Panc1 (cell line): ENCODE results near the gene PPFIA1. TPM values are rescaled to one million over a fixed set of nuclear protein-coding genes. Genes with fewer than 3 reads are reported as not detected.

Experiments
- ATAC-seq: fragments of 200-7000 bp; cut with Tn5 transposase; 2 replicates; pipeline ENCODE4 v1.9.1; 2020; ENCODE audit warnings: mild to moderate bottlenecking, moderate library complexity
- BruUV-seq: library from RNA; stranded (reverse); fragments of 400-500 nt; replicated peaks from 2 replicates; lab custom pipeline; 2021; lab: Mats Ljungman, UMichigan
- CTCF ChIA-PET: fragments of 300-600 bp; sonication (Branson Sonifier 250); formaldehyde crosslinking; loops from one replicate; lab custom pipeline; 2022; ENCODE audit warnings: antibody characterized with exemption; lab: Charles Lee
- POLR2A ChIA-PET: fragments of 300-600 bp; sonication (Branson Sonifier 250); formaldehyde crosslinking; loops from one replicate; lab custom pipeline; 2022; ENCODE audit warnings: antibody characterized with exemption; lab: Charles Lee
- DNase-seq: peaks from one replicate; pipeline ENCODE4 v3.0.0-alpha.2; 2010; ENCODE audit warnings: low read depth, low spot score
- H3K27ac ChIP-seq: 2 replicates; pipeline ENCODE4 v1.5.1; 2011; ENCODE audit warnings: mild to moderate bottlenecking, low read length, inconsistent platforms
- H3K27me3 ChIP-seq: fragments of 200-500 bp; sonication (Bioruptor generic); 2 replicates; pipeline ENCODE4 v1.6.0; 2014; ENCODE audit warnings: low read length, inconsistent platforms; ENCODE audit not compliant: control insufficient read depth, insufficient read depth
- H3K36me3 ChIP-seq: fragments of 200-500 bp; sonication (Bioruptor generic); 2 replicates; pipeline ENCODE4 v1.5.1; 2014; ENCODE audit warnings: inconsistent platforms, mild to moderate bottlenecking, low read length, moderate library complexity; ENCODE audit not compliant: control insufficient read depth, insufficient read depth
- H3K4me1 ChIP-seq: 2 replicates; pipeline ENCODE4 v1.5.1; 2011; ENCODE audit warnings: inconsistent platforms, mild to moderate bottlenecking, low read length, moderate library complexity; ENCODE audit not compliant: control insufficient read depth, insufficient read depth
- H3K4me3 ChIP-seq, 2 experiments: 2 replicates each; pipeline ENCODE4 v1.5.1; 2011 to 2012; ENCODE audit warnings: low read depth in 2 of 2, low read length in 2 of 2, mild to moderate bottlenecking in 2 of 2, inconsistent platforms in 1 of 2, moderate library complexity in 1 of 2
- H3K9me3 ChIP-seq: fragments of 200-500 bp; sonication (Bioruptor generic); 2 replicates; pipeline ENCODE4 v1.5.1; 2014; ENCODE audit warnings: low read depth, mild to moderate bottlenecking, inconsistent platforms, low read length, moderate library complexity; ENCODE audit not compliant: control insufficient read depth, insufficient read depth
- POLR2AphosphoS5 ChIP-seq: IDR thresholded peaks from 2 replicates; pipeline ENCODE4 v1.6.1; 2012; ENCODE audit warnings: mild to moderate bottlenecking, low read depth, low read length, moderate library complexity
- SIN3A ChIP-seq: IDR thresholded peaks from 2 replicates; pipeline ENCODE4 v1.6.1; 2012; ENCODE audit warnings: low read depth, mild to moderate bottlenecking, low read length, moderate library complexity, borderline replicate concordance; ENCODE audit not compliant: insufficient read depth
- TCF7L2 ChIP-seq: IDR thresholded peaks from 2 replicates; pipeline ENCODE4 v1.6.1; 2011; ENCODE audit warnings: mild to moderate bottlenecking, low read depth, low read length, inconsistent platforms
- in situ Hi-C: cut with HindIII; loops from 2 replicates; pipeline ENCODE4 v1.10.0; 2016; ENCODE audit warnings: low sequenced_read_pairs, low pct_unique_long_range_greater_than_20kb
- intact Hi-C: fragments of 100-400 bp; cut with micrococcal nuclease; formaldehyde crosslinking; loops from one replicate; pipeline ENCODE4 v1.10.0; 2022; ENCODE audit not compliant: unreplicated experiment
- total RNA-seq: library from RNA; stranded (reverse); gene quantifications from one replicate; pipeline ENCODE4 v1.2.1, GENCODE V29; 2021; ENCODE audit not compliant: unreplicated experiment
- TF ChIP-seq, protein P1 (sequence below): fragments of 450-650 bp; IDR thresholded peaks from 2 replicates; pipeline ENCODE4 v1.5.1; 2017; ENCODE audit warnings: mild to moderate bottlenecking
- TF ChIP-seq, protein P2 (sequence below), 2 experiments: IDR thresholded peaks; 2 replicates each; pipeline ENCODE4 v1.6.1; 2011 to 2012; ENCODE audit warnings: low read depth in 2 of 2, control low read depth in 1 of 2, low read length in 1 of 2, mild to moderate bottlenecking in 1 of 2, moderate library complexity in 1 of 2; ENCODE audit not compliant: insufficient read depth in 1 of 2

PPFIA1 gene
- total RNA-seq, 1 experiment from 2014 or later, result 101 TPM

DNA sequence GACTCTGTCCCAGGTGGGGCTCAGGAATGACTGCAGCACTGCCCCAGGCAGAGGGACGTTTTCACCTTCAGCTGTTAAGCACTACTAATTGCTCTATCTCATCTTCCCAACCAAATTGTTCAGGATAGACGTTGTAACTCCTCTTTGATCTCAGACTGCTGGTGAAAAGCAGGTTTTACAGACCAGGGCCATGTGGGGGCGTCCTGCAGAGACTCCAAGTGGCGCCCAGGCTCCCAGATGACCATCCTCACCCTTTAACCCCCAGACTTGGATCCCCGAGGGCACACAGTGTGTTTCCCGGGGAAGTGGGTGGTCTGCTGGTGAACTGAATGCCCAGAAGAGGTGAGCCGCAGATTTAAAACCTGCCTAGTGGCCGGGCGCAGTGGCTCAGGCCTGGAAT is 43.5 kb upstream of the PPFIA1 start:
- no peak overlapping the region for H3K27ac ChIP-seq
- H3K27me3 ChIP-seq, result no peaks in the 10 kb centered on the region
- ATAC-seq (no peak), DNase-seq (no peak)
- POLR2A ChIA-PET, result no interaction called here
- in situ Hi-C loops, result no loop called here
- no peaks in the 10 kb centered on the region for H3K36me3 ChIP-seq
- H3K4me3 ChIP-seq, result no peak overlapping the region
- no peaks in the 10 kb centered on the region for H3K9me3 ChIP-seq
- TF ChIP-seq TCF7L2, result peak; percentile 68
- no peak for TF ChIP-seq SIN3A
- CTCF ChIA-PET, result no interaction called here
- no TSS peak for BruUV-seq
- no peaks in the 10 kb centered on the region; the same call in 1 of the 2 replicates for H3K4me1 ChIP-seq
- intact Hi-C loops, result no loop called here

DNA sequence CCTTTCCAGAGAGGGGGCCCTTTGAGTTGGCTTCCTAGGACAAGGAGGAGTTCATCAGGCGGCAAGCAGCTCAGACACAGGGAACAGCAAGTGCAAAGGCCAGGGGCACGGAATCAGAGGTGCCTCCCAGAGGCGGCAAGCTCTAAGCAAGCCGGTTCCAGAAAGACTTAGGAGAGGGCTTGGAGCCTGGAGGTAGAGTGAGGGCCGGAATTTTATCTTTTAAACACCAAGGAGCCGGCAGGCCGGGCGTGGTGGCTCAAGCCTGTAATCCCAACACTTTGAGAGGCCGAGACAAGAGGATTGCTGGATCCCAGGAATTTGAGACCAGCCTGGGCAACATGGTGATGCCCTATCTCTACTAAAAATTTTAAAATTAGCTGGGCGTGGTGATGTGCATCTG is 40.8 kb upstream of the PPFIA1 start:
- no peak overlapping the region for H3K27ac ChIP-seq
- no peaks in the 10 kb centered on the region; the same call in 1 of the 2 replicates for H3K9me3 ChIP-seq
- intact Hi-C loops, result no loop called here
- ChIA-PET CTCF (no interaction called here), POLR2A (no interaction called here)
- no peak for ATAC-seq
- H3K4me3 ChIP-seq, result no peak overlapping the region
- in situ Hi-C loops, result no loop called here
- BruUV-seq, result no TSS peak
- H3K36me3 ChIP-seq, result no peaks in the 10 kb centered on the region
- H3K4me1 ChIP-seq, result peaks cover 13% of the 10 kb centered on the region
- H3K27me3 ChIP-seq, result no peaks in the 10 kb centered on the region
- DNase-seq, result no peak
- TF ChIP-seq TCF7L2, result no peak
- TF ChIP-seq POLR2AphosphoS5, result no peak
- TF ChIP-seq SIN3A, result no peak
- TF ChIP-seq, protein P1, sequence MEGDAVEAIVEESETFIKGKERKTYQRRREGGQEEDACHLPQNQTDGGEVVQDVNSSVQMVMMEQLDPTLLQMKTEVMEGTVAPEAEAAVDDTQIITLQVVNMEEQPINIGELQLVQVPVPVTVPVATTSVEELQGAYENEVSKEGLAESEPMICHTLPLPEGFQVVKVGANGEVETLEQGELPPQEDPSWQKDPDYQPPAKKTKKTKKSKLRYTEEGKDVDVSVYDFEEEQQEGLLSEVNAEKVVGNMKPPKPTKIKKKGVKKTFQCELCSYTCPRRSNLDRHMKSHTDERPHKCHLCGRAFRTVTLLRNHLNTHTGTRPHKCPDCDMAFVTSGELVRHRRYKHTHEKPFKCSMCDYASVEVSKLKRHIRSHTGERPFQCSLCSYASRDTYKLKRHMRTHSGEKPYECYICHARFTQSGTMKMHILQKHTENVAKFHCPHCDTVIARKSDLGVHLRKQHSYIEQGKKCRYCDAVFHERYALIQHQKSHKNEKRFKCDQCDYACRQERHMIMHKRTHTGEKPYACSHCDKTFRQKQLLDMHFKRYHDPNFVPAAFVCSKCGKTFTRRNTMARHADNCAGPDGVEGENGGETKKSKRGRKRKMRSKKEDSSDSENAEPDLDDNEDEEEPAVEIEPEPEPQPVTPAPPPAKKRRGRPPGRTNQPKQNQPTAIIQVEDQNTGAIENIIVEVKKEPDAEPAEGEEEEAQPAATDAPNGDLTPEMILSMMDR, result no peak
- TF ChIP-seq, protein P2, sequence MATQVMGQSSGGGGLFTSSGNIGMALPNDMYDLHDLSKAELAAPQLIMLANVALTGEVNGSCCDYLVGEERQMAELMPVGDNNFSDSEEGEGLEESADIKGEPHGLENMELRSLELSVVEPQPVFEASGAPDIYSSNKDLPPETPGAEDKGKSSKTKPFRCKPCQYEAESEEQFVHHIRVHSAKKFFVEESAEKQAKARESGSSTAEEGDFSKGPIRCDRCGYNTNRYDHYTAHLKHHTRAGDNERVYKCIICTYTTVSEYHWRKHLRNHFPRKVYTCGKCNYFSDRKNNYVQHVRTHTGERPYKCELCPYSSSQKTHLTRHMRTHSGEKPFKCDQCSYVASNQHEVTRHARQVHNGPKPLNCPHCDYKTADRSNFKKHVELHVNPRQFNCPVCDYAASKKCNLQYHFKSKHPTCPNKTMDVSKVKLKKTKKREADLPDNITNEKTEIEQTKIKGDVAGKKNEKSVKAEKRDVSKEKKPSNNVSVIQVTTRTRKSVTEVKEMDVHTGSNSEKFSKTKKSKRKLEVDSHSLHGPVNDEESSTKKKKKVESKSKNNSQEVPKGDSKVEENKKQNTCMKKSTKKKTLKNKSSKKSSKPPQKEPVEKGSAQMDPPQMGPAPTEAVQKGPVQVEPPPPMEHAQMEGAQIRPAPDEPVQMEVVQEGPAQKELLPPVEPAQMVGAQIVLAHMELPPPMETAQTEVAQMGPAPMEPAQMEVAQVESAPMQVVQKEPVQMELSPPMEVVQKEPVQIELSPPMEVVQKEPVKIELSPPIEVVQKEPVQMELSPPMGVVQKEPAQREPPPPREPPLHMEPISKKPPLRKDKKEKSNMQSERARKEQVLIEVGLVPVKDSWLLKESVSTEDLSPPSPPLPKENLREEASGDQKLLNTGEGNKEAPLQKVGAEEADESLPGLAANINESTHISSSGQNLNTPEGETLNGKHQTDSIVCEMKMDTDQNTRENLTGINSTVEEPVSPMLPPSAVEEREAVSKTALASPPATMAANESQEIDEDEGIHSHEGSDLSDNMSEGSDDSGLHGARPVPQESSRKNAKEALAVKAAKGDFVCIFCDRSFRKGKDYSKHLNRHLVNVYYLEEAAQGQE (IDR thresholded peaks at IDR 0.05; ENCODE audit: insufficient read depth in 1 of 2, low read depth in 2 of 2, low read length in 1 of 2), result no peak

DNA sequence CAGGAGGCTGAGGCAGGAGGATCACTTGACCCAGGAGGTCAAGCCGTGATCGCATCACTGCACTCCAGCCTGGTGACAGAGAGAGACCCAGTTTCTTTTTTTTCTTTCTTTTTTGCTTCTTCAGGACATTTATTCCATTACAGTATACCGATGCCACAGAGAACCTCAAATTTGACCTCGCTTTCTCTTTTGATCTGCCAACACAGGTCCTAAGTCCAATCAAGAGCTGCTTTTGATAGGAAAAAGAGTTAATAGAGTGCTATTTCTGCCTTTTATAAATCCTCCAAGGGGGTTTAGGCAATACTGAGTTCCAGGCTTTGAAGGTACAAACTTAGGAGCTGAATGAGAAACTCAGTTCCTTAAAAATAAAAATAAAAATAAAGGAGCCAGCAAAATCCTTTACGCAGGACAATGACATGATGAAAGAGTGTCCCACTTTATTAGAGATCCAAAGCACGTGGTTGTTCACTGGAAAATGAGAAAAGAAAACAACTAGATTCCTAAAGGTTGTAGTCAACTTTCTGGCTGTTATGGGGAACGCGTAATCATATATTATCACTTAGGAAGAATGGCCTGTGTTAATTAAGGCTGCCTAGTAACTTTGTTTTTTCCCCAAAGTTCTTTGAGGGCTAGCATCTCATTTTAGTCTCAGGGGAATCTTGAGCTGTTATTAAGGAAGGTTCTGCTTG is 40.2 kb upstream of the PPFIA1 start:
- TF ChIP-seq SIN3A (no peak), POLR2AphosphoS5 (no peak), TCF7L2 (no peak)
- TF ChIP-seq, protein P1, result no peak
- TF ChIP-seq, protein P2 (IDR thresholded peaks at IDR 0.05; ENCODE audit: insufficient read depth in 1 of 2, low read depth in 2 of 2, low read length in 1 of 2), result no peak
- in situ Hi-C loops, result no loop called here
- BruUV-seq, result no TSS peak
- Histone ChIP-seq H3K27me3 (no peaks in the 10 kb centered on the region), H3K27ac (no peak overlapping the region), H3K4me3 (no peak overlapping the region), H3K36me3 (no peaks in the 10 kb centered on the region), H3K9me3 (no peaks in the 10 kb centered on the region; the same call in 1 of the 2 replicates), H3K4me1 (peaks cover 13% of the 10 kb centered on the region)
- DNase-seq (no peak), ATAC-seq (no peak)
- POLR2A ChIA-PET, result no interaction called here
- intact Hi-C loops, result no loop called here
- CTCF ChIA-PET, result no interaction called here
